Astrocyte of the spinal cord (primary cell): ENCODE results near the gene RNASE11.
"Not testable (repeated sequence)": the region's sequence is repeated elsewhere in the genome, so short reads cannot be mapped to it uniquely, and the experiment has no call there.

Source experiments
- DNase-seq: peaks from one replicate; pipeline ENCODE4 v3.0.0; 2011; ENCODE audit warnings: low read depth, low spot score
- H3K4me3 ChIP-seq: 2 replicates; pipeline ENCODE4 v1.5.1; 2011; ENCODE audit warnings: low read depth, mild to moderate bottlenecking, low read length, moderate library complexity
- CTCF ChIP-seq: IDR thresholded peaks from 2 replicates; pipeline ENCODE4 v1.5.1; 2012; ENCODE audit warnings: low read depth, mild to moderate bottlenecking, low read length, inconsistent platforms
- in situ Hi-C: cut with HindIII; loops from 2 replicates; pipeline ENCODE4 v1.10.0; 2017; ENCODE audit warnings: low sequenced_read_pairs

RNASE11 gene

GRCh38 chr14:20597108-20597507 lies 9.3 kb upstream of the RNASE11 start:
- in situ Hi-C loops: no loop called here

GRCh38 chr14:20595726-20596125 lies 7.9 kb upstream of the RNASE11 start:
- H3K4me3 ChIP-seq, in situ Hi-C loops, DNase-seq: not testable (repeated sequence)

More at GRCh38 chr14:20597108-20597507, 9.3 kb upstream of the RNASE11 start:
- H3K4me3 ChIP-seq: no peak overlapping the region
- TF ChIP-seq CTCF: no peak
- no peak for DNase-seq

GRCh38 chr14:20592574-20592973 lies 4.8 kb upstream of the RNASE11 start:
- DNase-seq: no peak
- no peak overlapping the region for H3K4me3 ChIP-seq
- no peak for TF ChIP-seq CTCF
- in situ Hi-C loops: no loop called here

GRCh38 chr14:20591235-20591634 lies 3.4 kb upstream of the RNASE11 start, which contains the start of gene RNASE12:
TSS of gene RNASE12 (minus strand) at chr14:20591376. CDS start at chr14:20590723, 653 bp downstream.
- no peak for TF ChIP-seq CTCF
- DNase-seq: no peak
- H3K4me3 ChIP-seq: no peak within 1 kb of the TSS
- in situ Hi-C loops: no loop called here

- DNase-seq: no peak
- no peak for TF ChIP-seq CTCF
- H3K4me3 ChIP-seq: no peak overlapping the region
- in situ Hi-C loops: no loop called here
These were observed 3.9 kb downstream of the RNASE11 start for GRCh38 chr14:20583908-20584307.

- in situ Hi-C loops: no loop called here
- H3K4me3 ChIP-seq: no peak overlapping the region
- no peak for DNase-seq
- no peak for TF ChIP-seq CTCF
These were observed 4.7 kb downstream of the RNASE11 start for GRCh38 chr14:20583142-20583541.

GRCh38 chr14:20580242-20580641 lies 7.6 kb downstream of the RNASE11 start:
- in situ Hi-C loops: no loop called here
- H3K4me3 ChIP-seq: no peak overlapping the region
- no peak for TF ChIP-seq CTCF
- no peak for DNase-seq
